Osteocyte (in vitro differentiated cells): Measurements from ENCODE around the gene CDH22. TPM values are rescaled to one million over a fixed set of nuclear protein-coding genes. Genes with fewer than 3 reads are reported as not detected.

ENCODE experiments used
- DNase-seq: peaks from one replicate; pipeline ENCODE4 v3.0.0; 2021; ENCODE audit warnings: mixed read lengths; ENCODE audit not compliant: unreplicated experiment; ENCODE audit errors: extremely low spot score
- H3K27ac Mint-ChIP-seq: one replicate; pipeline ENCODE4 v1.8.0; 2021; ENCODE audit warnings: mild to moderate bottlenecking, mixed read lengths; ENCODE audit not compliant: unreplicated experiment
- H3K27me3 Mint-ChIP-seq: one replicate; pipeline ENCODE4 v1.8.0; 2021; ENCODE audit warnings: mixed read lengths; ENCODE audit not compliant: unreplicated experiment
- H3K36me3 Mint-ChIP-seq: one replicate; pipeline ENCODE4 v1.8.0; 2021; ENCODE audit warnings: mixed read lengths; ENCODE audit not compliant: unreplicated experiment
- H3K4me1 Mint-ChIP-seq: one replicate; pipeline ENCODE4 v1.8.0; 2021; ENCODE audit warnings: mixed read lengths; ENCODE audit not compliant: unreplicated experiment
- H3K4me3 Mint-ChIP-seq: one replicate; pipeline ENCODE4 v1.8.0; 2021; ENCODE audit warnings: mild to moderate bottlenecking, moderate library complexity, mixed read lengths; ENCODE audit not compliant: unreplicated experiment
- H3K9me3 Mint-ChIP-seq: one replicate; pipeline ENCODE4 v1.8.0; 2021; ENCODE audit warnings: mixed read lengths; ENCODE audit not compliant: unreplicated experiment
- CTCF ChIP-seq: fragments of 200-600 bp; sonication (generic); IDR thresholded peaks from 2 replicates; pipeline ENCODE4 v1.5.0; 2021; ENCODE audit warnings: antibody characterized with exemption, mild to moderate bottlenecking, moderate library complexity
- total RNA-seq: library from RNA; stranded (reverse); gene quantifications from 2 replicates; pipeline ENCODE4 v1.2.1, GENCODE V29; 2021

Gene CDH22
- total RNA-seq, 1 donor from 2014 or later = not detected

DNA sequence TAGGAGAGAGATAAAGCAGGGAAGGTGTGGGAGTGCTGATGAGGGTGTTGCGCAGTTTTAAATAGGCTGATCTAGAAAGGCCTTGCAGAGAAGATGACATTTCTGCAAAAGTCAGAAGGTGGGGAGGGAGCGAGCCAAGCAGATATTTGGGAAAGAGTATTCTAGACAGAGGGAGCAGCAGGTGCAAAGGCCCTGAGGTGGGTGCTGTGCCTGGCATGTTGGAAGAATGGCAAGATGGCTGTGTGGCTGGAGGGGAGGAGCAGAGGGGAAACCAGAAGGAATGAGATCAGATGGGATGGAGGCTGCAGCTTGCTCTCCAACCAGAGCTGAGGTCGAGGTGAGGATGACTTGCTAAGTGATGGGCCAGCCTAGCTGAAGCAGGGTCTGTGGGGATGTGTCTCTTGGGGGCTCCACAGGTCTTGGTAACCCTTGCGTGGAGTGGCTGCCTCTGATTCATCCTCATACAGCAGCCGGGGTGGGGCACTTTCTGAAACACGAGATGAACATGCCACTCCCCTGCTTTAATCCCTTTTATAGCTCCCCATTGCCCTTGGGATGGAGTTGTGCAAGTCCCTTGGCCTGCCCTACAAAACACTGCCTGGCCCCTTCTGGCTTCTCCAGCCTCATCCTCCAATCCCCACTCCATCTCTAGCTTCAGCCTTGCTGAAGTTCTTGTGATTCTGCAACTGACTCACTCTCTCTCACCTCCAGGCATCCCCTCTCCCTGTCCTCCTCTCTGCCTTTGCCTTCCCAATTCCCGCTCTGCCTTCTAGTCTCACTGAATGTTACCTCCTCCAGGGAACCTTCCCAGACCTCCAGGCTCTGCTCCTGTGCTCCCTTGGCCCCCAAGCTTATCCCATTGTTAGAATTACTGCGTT lies 94.1 kb downstream of the CDH22 start:
- Mint-ChIP-seq H3K27ac (no peak overlapping the region), H3K4me3 (no peak overlapping the region), H3K27me3 (peaks cover 7% of the 10 kb centered on the region), H3K4me1 (peaks cover 4% of the 10 kb centered on the region), H3K36me3 (no peaks in the 10 kb centered on the region), H3K9me3 (no peaks in the 10 kb centered on the region)
- TF ChIP-seq CTCF = no peak
- no peak for DNase-seq

DNA sequence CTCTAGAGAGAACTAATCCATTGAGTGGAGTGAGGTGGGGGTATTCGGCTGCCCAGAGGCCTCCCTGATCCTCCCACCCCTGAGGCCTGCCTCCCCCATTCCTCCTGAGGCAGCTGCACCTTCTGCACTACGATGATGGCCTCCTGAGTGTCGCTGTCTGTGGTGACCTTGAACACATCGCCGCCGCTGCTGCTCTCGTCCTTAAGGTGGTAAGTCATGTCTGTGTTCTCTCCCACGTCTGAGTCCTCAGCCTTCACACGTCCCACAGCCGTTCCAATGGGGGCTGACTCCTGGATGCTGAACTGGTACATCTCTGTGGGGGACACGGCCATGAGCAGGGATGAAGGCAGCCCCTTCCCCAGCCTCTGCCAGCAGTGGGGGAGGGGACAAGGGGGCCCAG lies 95.4 kb downstream of the CDH22 start:
- no peak overlapping the region for H3K4me3 Mint-ChIP-seq
- no peaks in the 10 kb centered on the region for H3K9me3 Mint-ChIP-seq
- no peak for TF ChIP-seq CTCF
- DNase-seq = no peak
- H3K4me1 Mint-ChIP-seq = peaks cover 4% of the 10 kb centered on the region
- no peak overlapping the region for H3K27ac Mint-ChIP-seq
- H3K27me3 Mint-ChIP-seq = peaks cover 11% of the 10 kb centered on the region
- H3K36me3 Mint-ChIP-seq = no peaks in the 10 kb centered on the region

DNA sequence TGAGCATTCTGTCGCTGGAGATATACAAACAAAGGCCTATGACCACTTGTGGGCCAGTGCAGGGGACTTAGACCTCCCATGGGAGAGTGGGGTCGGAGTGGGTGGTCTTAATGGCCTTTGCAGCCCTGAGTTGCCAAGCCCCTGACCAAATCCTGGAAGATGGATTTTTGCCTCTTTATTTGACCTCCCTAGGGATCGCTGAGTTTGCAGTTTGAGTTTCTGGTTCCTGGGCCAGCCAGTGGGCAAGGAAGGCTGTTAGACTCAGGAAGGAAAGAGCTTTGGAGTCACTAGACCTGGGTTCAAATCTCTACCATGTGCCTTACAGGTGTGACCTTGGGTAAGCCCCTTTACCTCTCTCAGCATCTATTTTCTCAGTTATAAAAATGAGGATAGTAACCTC lies 96.0 kb downstream of the CDH22 start:
- no peak for DNase-seq
- Mint-ChIP-seq H3K36me3 (no peaks in the 10 kb centered on the region), H3K27me3 (peaks cover 15% of the 10 kb centered on the region), H3K4me3 (no peak overlapping the region), H3K4me1 (peaks cover 4% of the 10 kb centered on the region), H3K9me3 (no peaks in the 10 kb centered on the region), H3K27ac (no peak overlapping the region)
- TF ChIP-seq CTCF = no peak

- Mint-ChIP-seq H3K4me1 (peaks cover 4% of the 10 kb centered on the region), H3K9me3 (no peaks in the 10 kb centered on the region), H3K36me3 (no peaks in the 10 kb centered on the region), H3K27ac (no peak overlapping the region), H3K4me3 (no peak overlapping the region), H3K27me3 (peaks cover 18% of the 10 kb centered on the region)
- no peak for DNase-seq
- TF ChIP-seq CTCF = no peak
Observed at GRCh38 chr20:46211331-46211722, 97.0 kb downstream of the CDH22 start.

- Mint-ChIP-seq H3K4me1 (peaks cover under 1% of the 10 kb centered on the region), H3K27ac (no peak overlapping the region), H3K9me3 (no peaks in the 10 kb centered on the region), H3K36me3 (no peaks in the 10 kb centered on the region), H3K4me3 (no peak overlapping the region), H3K27me3 (peaks cover 22% of the 10 kb centered on the region)
- no peak for DNase-seq
- TF ChIP-seq CTCF = no peak
Observed at GRCh38 chr20:46210672-46211330, 97.5 kb downstream of the CDH22 start.
